HL-60 (cell line): ENCODE data around the gene GTF2IRD1.
"Not testable (repeated sequence)": the region's sequence is repeated elsewhere in the genome, so short reads cannot be mapped to it uniquely, and the experiment has no call there.

ENCODE experiments used
- DNase-seq, 2 experiments: peaks; one replicate each; pipeline ENCODE4 v3.0.0-alpha.2; 2010 to 2020; ENCODE audit warnings: low read depth in 1 of 2, low spot score in 1 of 2
- H3K27ac ChIP-seq: fragments of 250-450 bp; sonication (Bioruptor Pico); replicated peaks from 2 replicates; pipeline ENCODE4 v1.5.1; 2020; ENCODE audit warnings: mild to moderate bottlenecking, moderate library complexity
- H3K27me3 ChIP-seq: fragments of 250-450 bp; sonication (Bioruptor Pico); 2 replicates; pipeline ENCODE4 v1.5.1; 2021; ENCODE audit warnings: mild to moderate bottlenecking, moderate library complexity; ENCODE audit not compliant: insufficient read depth, poor library complexity, severe bottlenecking
- H3K4me3 ChIP-seq: replicated peaks from 2 replicates; pipeline ENCODE4 v1.5.1; 2011; ENCODE audit warnings: mild to moderate bottlenecking, control low read depth, low read length; ENCODE audit not compliant: insufficient read depth
- GABPA ChIP-seq: IDR thresholded peaks from 2 replicates; pipeline ENCODE4 v1.6.1; 2012; ENCODE audit warnings: low read depth
- POLR2AphosphoS5 ChIP-seq: IDR thresholded peaks from 2 replicates; pipeline ENCODE4 v1.6.1; 2012; ENCODE audit warnings: low read depth
- REST ChIP-seq: IDR thresholded peaks from 2 replicates; pipeline ENCODE4 v1.6.1; 2012; ENCODE audit warnings: low read depth; ENCODE audit not compliant: insufficient replicate concordance
- SPI1 ChIP-seq: IDR thresholded peaks from 2 replicates; pipeline ENCODE4 v1.6.1; 2012; ENCODE audit warnings: low read depth, mild to moderate bottlenecking, borderline replicate concordance
- TF ChIP-seq, protein P1 (sequence below): IDR thresholded peaks from one replicate; pipeline ENCODE4 v1.5.1; 2011; ENCODE audit warnings: low read length, control low read depth, inconsistent platforms; ENCODE audit not compliant: insufficient read depth

Gene GTF2IRD1

GRCh38 chr7:74545921-74546320, 92.2 kb downstream of the GTF2IRD1 start:
- Histone ChIP-seq H3K27me3 (no peaks in the 10 kb centered on the region), H3K4me3 (no peak overlapping the region), H3K27ac (no peak overlapping the region)
- DNase-seq = no peak
- TF ChIP-seq GABPA (no peak), REST (no peak), POLR2AphosphoS5 (no peak), SPI1 (no peak)
- TF ChIP-seq, protein P1, sequence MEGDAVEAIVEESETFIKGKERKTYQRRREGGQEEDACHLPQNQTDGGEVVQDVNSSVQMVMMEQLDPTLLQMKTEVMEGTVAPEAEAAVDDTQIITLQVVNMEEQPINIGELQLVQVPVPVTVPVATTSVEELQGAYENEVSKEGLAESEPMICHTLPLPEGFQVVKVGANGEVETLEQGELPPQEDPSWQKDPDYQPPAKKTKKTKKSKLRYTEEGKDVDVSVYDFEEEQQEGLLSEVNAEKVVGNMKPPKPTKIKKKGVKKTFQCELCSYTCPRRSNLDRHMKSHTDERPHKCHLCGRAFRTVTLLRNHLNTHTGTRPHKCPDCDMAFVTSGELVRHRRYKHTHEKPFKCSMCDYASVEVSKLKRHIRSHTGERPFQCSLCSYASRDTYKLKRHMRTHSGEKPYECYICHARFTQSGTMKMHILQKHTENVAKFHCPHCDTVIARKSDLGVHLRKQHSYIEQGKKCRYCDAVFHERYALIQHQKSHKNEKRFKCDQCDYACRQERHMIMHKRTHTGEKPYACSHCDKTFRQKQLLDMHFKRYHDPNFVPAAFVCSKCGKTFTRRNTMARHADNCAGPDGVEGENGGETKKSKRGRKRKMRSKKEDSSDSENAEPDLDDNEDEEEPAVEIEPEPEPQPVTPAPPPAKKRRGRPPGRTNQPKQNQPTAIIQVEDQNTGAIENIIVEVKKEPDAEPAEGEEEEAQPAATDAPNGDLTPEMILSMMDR = no peak

DNA sequence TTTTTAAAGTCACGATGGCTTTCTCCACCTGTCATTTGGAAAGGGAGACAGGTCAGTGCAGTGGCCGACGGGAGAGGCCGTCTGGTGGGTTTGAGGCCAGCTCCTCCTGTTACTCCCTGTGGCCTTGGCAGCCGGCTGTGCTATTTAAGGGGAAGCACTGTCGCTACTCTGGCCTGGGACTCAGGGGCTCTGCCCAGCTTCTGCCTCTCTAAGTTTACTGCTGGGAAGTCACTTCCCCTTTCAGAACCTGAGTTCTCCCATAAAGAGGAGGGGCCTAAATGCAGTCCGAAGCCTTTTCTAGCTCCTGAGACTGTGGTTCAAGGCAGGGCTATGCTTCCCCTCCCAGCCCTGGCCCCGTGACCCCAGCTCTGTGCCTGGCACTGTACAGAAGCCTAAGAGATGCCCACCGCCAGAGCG, 99.9 kb downstream of the GTF2IRD1 start:
- peak; percentile 72; the same call in 1 of the 2 replicates for TF ChIP-seq SPI1
- 0 out of 2 replicates have a peak overlapping the region, but pooled peaks have one; percentile 22 for H3K27ac ChIP-seq
- not testable (repeated sequence) for H3K27me3 ChIP-seq, H3K4me3 ChIP-seq
- DNase-seq = peak in 1 of 2 experiments; percentile 66

DNA sequence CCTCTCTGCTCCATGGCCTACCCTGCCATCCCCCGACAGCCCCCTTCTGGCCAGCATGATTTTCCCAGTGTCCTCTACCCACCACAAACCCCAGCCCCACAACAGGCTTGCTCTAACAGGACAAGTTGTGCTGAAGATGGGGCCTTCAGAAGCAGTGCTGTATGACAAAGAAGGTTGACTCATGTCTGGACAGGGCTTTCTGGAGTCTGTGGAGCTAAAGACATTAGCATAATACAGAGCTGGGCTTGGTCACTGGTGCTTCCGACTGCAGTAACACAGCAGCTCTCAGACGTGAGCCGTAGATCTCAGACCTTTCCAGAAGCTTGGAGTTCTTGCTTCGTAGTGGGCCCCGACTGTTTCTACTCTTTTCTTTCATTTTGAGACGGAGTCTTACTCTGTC, 100.5 kb downstream of the GTF2IRD1 start:
- no peak for TF ChIP-seq POLR2AphosphoS5
- TF ChIP-seq REST = no peak
- TF ChIP-seq, protein P1 = no peak
- TF ChIP-seq GABPA = no peak
- TF ChIP-seq SPI1 = no peak
- no peak for DNase-seq
- no peaks in the 10 kb centered on the region for H3K27me3 ChIP-seq
- no peak overlapping the region for H3K4me3 ChIP-seq
- no peak overlapping the region for H3K27ac ChIP-seq

DNA sequence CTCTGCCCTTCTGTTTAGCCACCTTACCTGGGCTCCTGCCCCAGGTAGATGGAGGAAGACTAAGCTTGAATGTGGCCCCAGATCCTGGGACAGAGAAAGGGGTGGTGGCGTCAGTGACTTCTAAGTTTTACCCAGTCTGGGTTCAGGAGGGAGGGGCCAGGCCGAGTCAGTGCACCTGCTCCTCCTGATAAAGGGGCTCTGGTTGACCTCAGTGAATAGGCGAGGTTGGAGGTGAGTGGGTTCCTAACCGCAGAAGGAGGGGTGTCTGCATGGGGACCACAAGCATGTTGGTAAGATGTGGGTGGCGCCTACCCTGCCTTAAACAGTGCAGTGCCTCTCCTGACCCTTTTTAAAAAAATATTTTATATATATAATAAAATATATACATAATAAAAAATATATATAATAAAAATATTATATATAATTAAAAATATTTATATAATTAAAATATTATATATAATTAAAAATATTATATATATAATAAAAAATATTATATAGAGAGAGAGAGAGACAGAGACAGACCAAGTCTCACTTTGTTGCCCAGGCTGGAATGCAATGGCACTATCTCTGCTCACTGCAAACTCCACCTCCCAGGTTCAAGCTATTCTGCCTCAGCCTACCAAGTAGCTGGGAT, 106.5 kb downstream of the GTF2IRD1 start:
- no peaks in the 10 kb centered on the region for H3K27me3 ChIP-seq
- no peak overlapping the region for H3K4me3 ChIP-seq
- DNase-seq = no peak
- no peak overlapping the region for H3K27ac ChIP-seq
- TF ChIP-seq, protein P1 = no peak
- TF ChIP-seq GABPA (no peak), REST (no peak), SPI1 (no peak), POLR2AphosphoS5 (no peak)
